ENCODE measurements around the gene TMEM138.

TMEM138 gene

DNA sequence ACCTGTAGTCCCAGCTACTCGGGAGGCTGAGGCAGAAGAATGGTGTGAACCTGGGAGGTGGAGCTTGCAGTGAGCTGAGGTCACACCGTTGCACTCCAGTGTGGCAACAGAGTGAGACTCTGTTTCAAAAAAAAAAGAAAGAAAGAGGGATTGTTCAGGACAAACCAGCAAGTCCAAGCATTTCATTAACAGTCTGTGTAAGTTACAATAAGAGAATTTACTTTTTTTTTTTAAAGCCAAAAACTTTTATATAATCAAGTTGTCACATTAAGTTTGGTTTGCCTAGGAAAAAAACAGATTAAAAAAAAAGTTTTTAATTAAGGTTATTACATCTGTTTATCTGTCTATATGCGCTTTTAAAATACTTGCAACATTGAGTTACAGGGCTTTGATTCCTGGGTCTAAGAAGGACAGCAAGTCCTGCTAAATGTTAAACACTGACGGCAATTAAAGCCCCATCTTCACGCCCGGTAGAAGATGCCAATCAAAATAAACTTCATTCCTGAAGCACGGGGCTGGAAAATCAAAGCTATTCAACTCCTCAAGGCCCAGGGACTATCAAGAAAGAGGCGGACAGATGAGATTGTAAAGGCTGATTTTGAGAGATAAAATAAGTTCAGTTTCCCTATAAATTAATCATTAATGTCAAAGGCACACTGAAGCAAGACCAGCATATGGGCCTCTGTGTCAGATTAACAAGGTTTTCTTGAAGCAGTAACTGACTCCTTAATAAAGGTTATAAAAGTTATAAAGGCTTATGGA, 10.7 kb downstream of the TMEM138 start:
- H4K20me1 ChIP-seq (ENCODE audit: insufficient read depth, low read length, poor library complexity, severe bottlenecking) = no peaks in the 10 kb centered on the region
- no peaks in the 10 kb centered on the region for H3K9me3 ChIP-seq (ENCODE audit: insufficient read depth, low read depth, low read length)
- H3K4me3 ChIP-seq (ENCODE audit: low read length, poor library complexity, severe bottlenecking) = no peak overlapping the region
- no peaks in the 10 kb centered on the region for H3F3A ChIP-seq (ENCODE audit: low read depth)
- no peaks in the 10 kb centered on the region for H3K79me2 ChIP-seq (ENCODE audit: insufficient read depth, low read length)
- TF ChIP-seq, protein P1, sequence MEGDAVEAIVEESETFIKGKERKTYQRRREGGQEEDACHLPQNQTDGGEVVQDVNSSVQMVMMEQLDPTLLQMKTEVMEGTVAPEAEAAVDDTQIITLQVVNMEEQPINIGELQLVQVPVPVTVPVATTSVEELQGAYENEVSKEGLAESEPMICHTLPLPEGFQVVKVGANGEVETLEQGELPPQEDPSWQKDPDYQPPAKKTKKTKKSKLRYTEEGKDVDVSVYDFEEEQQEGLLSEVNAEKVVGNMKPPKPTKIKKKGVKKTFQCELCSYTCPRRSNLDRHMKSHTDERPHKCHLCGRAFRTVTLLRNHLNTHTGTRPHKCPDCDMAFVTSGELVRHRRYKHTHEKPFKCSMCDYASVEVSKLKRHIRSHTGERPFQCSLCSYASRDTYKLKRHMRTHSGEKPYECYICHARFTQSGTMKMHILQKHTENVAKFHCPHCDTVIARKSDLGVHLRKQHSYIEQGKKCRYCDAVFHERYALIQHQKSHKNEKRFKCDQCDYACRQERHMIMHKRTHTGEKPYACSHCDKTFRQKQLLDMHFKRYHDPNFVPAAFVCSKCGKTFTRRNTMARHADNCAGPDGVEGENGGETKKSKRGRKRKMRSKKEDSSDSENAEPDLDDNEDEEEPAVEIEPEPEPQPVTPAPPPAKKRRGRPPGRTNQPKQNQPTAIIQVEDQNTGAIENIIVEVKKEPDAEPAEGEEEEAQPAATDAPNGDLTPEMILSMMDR (conservative IDR thresholded peaks at IDR 0.05; ENCODE audit: low read length) = no peak
- no peak for TF ChIP-seq EZH2phosphoT487 (IDR thresholded peaks at IDR 0.05; ENCODE audit: borderline replicate concordance)
- peaks cover 20% of the 10 kb centered on the region; the same call in 1 of the 2 replicates for H3K36me3 ChIP-seq (ENCODE audit: insufficient read depth, low read length)
- H3K9me2 ChIP-seq (replicated peaks; ENCODE audit: low read depth, low read length) = no peaks in the 10 kb centered on the region
- no peak overlapping the region for H2AFZ ChIP-seq (ENCODE audit: low read length)
- H3K27me3 ChIP-seq (ENCODE audit: insufficient read depth, low read length, poor library complexity, severe bottlenecking) = no peaks in the 10 kb centered on the region
- no peak overlapping the region for H3K4me2 ChIP-seq (ENCODE audit: low read depth, low read length, poor library complexity, severe bottlenecking)
- H3K9ac ChIP-seq (ENCODE audit: low read depth, low read length, poor library complexity, severe bottlenecking) = no peak overlapping the region
- no peaks in the 10 kb centered on the region for H3K4me1 ChIP-seq (ENCODE audit: insufficient read depth, low read length, poor library complexity, severe bottlenecking)

DNA sequence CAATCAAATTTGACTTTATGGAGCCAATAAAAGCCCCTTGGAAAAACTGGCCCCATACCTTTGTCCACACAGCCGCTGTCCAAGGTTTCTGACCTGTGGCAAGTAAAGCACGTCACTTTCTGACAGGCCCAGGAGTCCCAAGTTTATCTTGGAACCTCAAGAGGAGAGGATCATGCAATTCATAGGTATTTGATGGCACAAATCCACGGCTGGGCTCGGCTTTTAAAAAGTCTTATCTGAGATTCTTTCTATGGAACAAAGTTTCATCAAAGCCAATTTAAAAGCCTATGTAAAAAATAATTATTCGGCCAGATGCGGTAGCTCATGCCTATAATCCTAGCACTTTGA, 13.6 kb downstream of the TMEM138 start:
- Histone ChIP-seq H3K27me3 (ENCODE audit: insufficient read depth, low read length, poor library complexity, severe bottlenecking) (no peaks in the 10 kb centered on the region), H3F3A (ENCODE audit: low read depth) (no peaks in the 10 kb centered on the region), H2AFZ (ENCODE audit: low read length) (no peak overlapping the region), H3K4me2 (ENCODE audit: low read depth, low read length, poor library complexity, severe bottlenecking) (no peak overlapping the region), H3K79me2 (ENCODE audit: insufficient read depth, low read length) (no peaks in the 10 kb centered on the region), H3K4me1 (ENCODE audit: insufficient read depth, low read length, poor library complexity, severe bottlenecking) (no peaks in the 10 kb centered on the region), H3K9ac (ENCODE audit: low read depth, low read length, poor library complexity, severe bottlenecking) (no peak overlapping the region), H3K9me3 (ENCODE audit: insufficient read depth, low read depth, low read length) (no peaks in the 10 kb centered on the region), H3K9me2 (replicated peaks; ENCODE audit: low read depth, low read length) (no peaks in the 10 kb centered on the region), H3K4me3 (ENCODE audit: low read length, poor library complexity, severe bottlenecking) (no peak overlapping the region), H4K20me1 (ENCODE audit: insufficient read depth, low read length, poor library complexity, severe bottlenecking) (no peaks in the 10 kb centered on the region), H3K36me3 (ENCODE audit: insufficient read depth, low read length) (no peaks in the 10 kb centered on the region)
- TF ChIP-seq EZH2phosphoT487 (IDR thresholded peaks at IDR 0.05; ENCODE audit: borderline replicate concordance) = no peak
- TF ChIP-seq, protein P1 (conservative IDR thresholded peaks at IDR 0.05; ENCODE audit: low read length) = no peak

DNA sequence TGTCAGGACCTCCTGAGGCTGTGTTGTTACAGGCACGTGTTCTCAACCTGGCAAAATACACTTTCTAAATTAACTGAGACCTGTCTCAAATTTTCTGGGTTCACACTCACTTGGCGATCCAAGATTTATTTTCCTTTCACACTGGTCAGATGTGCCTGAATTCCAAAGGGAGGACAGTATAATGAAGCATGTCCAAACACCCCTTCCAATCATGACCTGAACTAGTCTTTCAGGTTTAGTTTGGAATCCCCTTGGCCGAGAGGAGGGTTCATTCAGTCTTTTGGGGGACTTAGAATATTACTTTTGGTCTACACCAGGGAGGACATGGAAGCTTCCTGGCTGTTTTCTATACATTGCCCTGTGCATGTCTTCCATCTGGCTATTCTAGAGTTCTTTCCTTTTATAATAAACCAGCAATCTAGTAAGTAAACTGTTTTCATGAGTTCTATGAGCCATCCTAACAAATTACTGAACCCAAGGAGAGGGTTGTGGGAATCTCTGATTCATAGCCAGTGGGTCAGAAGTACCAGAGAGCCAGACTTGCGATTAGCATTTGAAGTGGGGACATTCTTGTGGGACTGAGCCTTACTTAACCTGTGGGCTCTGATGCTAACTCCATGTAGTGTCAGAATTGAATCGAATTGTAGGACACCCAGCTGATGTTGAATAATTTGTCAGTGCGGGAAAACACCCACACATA, 15.4 kb downstream of the TMEM138 start:
- Histone ChIP-seq H4K20me1 (ENCODE audit: insufficient read depth, low read length, poor library complexity, severe bottlenecking) (no peaks in the 10 kb centered on the region), H3K4me3 (ENCODE audit: low read length, poor library complexity, severe bottlenecking) (no peak overlapping the region), H3K9me3 (ENCODE audit: insufficient read depth, low read depth, low read length) (no peaks in the 10 kb centered on the region), H3K9ac (ENCODE audit: low read depth, low read length, poor library complexity, severe bottlenecking) (no peak overlapping the region), H3K36me3 (ENCODE audit: insufficient read depth, low read length) (no peaks in the 10 kb centered on the region), H3K27me3 (ENCODE audit: insufficient read depth, low read length, poor library complexity, severe bottlenecking) (no peaks in the 10 kb centered on the region), H3F3A (ENCODE audit: low read depth) (no peaks in the 10 kb centered on the region), H3K4me1 (ENCODE audit: insufficient read depth, low read length, poor library complexity, severe bottlenecking) (no peaks in the 10 kb centered on the region), H3K4me2 (ENCODE audit: low read depth, low read length, poor library complexity, severe bottlenecking) (no peak overlapping the region), H3K9me2 (replicated peaks; ENCODE audit: low read depth, low read length) (no peaks in the 10 kb centered on the region), H2AFZ (ENCODE audit: low read length) (no peak overlapping the region), H3K79me2 (ENCODE audit: insufficient read depth, low read length) (no peaks in the 10 kb centered on the region)
- TF ChIP-seq, protein P1 (conservative IDR thresholded peaks at IDR 0.05; ENCODE audit: low read length) = no peak
- TF ChIP-seq EZH2phosphoT487 (IDR thresholded peaks at IDR 0.05; ENCODE audit: borderline replicate concordance) = no peak

Measured in Loucy (cell line).